ENCODE results near the gene ARMC2. TPM values are rescaled to one million over a fixed set of nuclear protein-coding genes. Genes with fewer than 3 reads are reported as not detected.

Gene ARMC2
- total RNA-seq, 3 donors from 2014 or later (not counting 1 experiment from before 2014, with no cell fraction given) = 9.4 to 13.8 (median 9.7) TPM

DNA sequence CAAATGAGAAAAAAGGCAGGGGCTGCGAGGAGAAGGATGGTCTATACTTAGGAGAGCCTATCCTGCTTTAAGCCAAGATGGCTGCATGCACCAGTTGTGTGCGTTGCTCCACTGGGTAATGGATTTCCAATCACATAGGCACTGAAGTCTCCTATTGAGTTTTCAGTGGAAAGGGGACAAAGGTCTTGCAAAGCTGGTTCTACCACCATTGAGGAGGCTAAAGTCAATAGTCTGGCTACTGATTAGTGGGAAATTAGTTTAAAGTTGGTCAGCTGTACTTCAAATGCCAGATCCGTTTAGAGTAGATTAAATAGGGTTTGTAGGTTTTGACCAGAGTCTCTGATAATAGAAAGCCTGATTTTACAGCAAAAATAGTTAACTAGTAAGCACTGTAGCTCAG is 141.5 kb downstream of the ARMC2 start:
- intact Hi-C loops (cut with micrococcal nuclease) = no loop called here
- no peak overlapping the region for H3K4me3 ChIP-seq (ENCODE audit: low read length)
- no peak overlapping the region for H3K4me3 Mint-ChIP-seq
- no peaks in the 10 kb centered on the region for H3K9me3 ChIP-seq (ENCODE audit: control insufficient read depth, insufficient read depth, low read length)
- no peak overlapping the region for H3K27ac Mint-ChIP-seq
- peaks cover 0 to 6% of the 10 kb centered on the region in 2 donors for H3K4me1 Mint-ChIP-seq
- ATAC-seq (no peak), DNase-seq (no peak)
- no peak overlapping the region for H3K27ac ChIP-seq (ENCODE audit: low read length)
- peaks cover 34% of the 10 kb centered on the region for H3K36me3 Mint-ChIP-seq
- 99% methylated on average over 3 of the region's 3 CpGs for WGBS (ENCODE audit: insufficient coverage)
- H3K4me1 ChIP-seq (ENCODE audit: control insufficient read depth, insufficient read depth, low read length) = no peaks in the 10 kb centered on the region
- peaks cover 89% of the 10 kb centered on the region for H3K36me3 ChIP-seq (ENCODE audit: control insufficient read depth, insufficient read depth, low read length)
- H3K27me3 Mint-ChIP-seq (ENCODE audit: low read depth in 2 of 2) = no peaks in the 10 kb centered on the region
- H3K9me3 Mint-ChIP-seq = no peaks in the 10 kb centered on the region
- TF ChIP-seq CTCF (IDR thresholded peaks at IDR 0.05) = no peak
- no peaks in the 10 kb centered on the region for H3K27me3 ChIP-seq (ENCODE audit: control insufficient read depth, insufficient read depth, low read length)

DNA sequence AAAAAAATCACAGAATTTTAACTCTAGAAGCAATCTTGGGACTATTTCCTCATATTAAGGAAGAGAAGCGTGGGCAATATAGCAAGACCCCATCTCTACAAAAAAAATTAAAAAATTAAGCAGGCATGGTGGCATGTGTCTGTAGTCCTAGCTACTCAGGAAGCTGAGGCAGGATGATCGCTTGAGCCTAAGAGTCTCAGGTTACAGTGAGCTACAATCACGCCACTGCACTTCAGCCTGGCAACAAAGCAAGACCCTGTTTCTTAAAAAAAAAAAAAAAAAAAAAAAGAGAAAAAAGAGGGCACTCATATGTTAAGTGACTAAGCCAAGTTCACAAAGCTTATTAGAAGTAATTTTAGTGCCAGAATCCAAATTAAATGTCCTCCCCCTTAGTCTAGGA is 145.7 kb downstream of the ARMC2 start:
- Histone ChIP-seq H3K9me3 (ENCODE audit: control insufficient read depth, insufficient read depth, low read length) (no peaks in the 10 kb centered on the region), H3K4me1 (ENCODE audit: control insufficient read depth, insufficient read depth, low read length) (no peaks in the 10 kb centered on the region), H3K4me3 (ENCODE audit: low read length) (no peak overlapping the region), H3K27me3 (ENCODE audit: control insufficient read depth, insufficient read depth, low read length) (no peaks in the 10 kb centered on the region), H3K36me3 (ENCODE audit: control insufficient read depth, insufficient read depth, low read length) (peaks cover 88% of the 10 kb centered on the region), H3K27ac (ENCODE audit: low read length) (no peak overlapping the region)
- Mint-ChIP-seq H3K36me3 (peaks cover 32% of the 10 kb centered on the region), H3K4me1 (peaks cover 0 to 6% of the 10 kb centered on the region in 2 donors), H3K27ac (peak overlapping the region in 1 of 2 donors; percentile 23), H3K27me3 (ENCODE audit: low read depth in 2 of 2) (no peaks in the 10 kb centered on the region), H3K4me3 (no peak overlapping the region), H3K9me3 (no peaks in the 10 kb centered on the region)
- intact Hi-C loops (cut with micrococcal nuclease) = no loop called here
- no peak for DNase-seq
- no peak for ATAC-seq
- no peak for TF ChIP-seq CTCF (IDR thresholded peaks at IDR 0.05)
- 93% methylated on average over 2 of the region's 3 CpGs for WGBS (ENCODE audit: insufficient coverage)

GRCh38 chr6:108995296-108995695 is 147.1 kb downstream of the ARMC2 start:
- Mint-ChIP-seq H3K27me3 (ENCODE audit: low read depth in 2 of 2) (no peaks in the 10 kb centered on the region), H3K27ac (no peak overlapping the region), H3K4me3 (no peak overlapping the region), H3K9me3 (no peaks in the 10 kb centered on the region), H3K36me3 (peaks cover 34% of the 10 kb centered on the region), H3K4me1 (peaks cover 0 to 12% of the 10 kb centered on the region in 2 donors)
- Histone ChIP-seq H3K36me3 (ENCODE audit: control insufficient read depth, insufficient read depth, low read length) (peaks cover 90% of the 10 kb centered on the region), H3K4me3 (ENCODE audit: low read length) (no peak overlapping the region), H3K4me1 (ENCODE audit: control insufficient read depth, insufficient read depth, low read length) (no peaks in the 10 kb centered on the region), H3K27me3 (ENCODE audit: control insufficient read depth, insufficient read depth, low read length) (no peaks in the 10 kb centered on the region), H3K27ac (ENCODE audit: low read length) (no peak overlapping the region), H3K9me3 (ENCODE audit: control insufficient read depth, insufficient read depth, low read length) (no peaks in the 10 kb centered on the region)
- DNase-seq (no peak), ATAC-seq (no peak)
- TF ChIP-seq CTCF (IDR thresholded peaks at IDR 0.05) = no peak
- intact Hi-C loops (cut with micrococcal nuclease) = no loop called here

DNA sequence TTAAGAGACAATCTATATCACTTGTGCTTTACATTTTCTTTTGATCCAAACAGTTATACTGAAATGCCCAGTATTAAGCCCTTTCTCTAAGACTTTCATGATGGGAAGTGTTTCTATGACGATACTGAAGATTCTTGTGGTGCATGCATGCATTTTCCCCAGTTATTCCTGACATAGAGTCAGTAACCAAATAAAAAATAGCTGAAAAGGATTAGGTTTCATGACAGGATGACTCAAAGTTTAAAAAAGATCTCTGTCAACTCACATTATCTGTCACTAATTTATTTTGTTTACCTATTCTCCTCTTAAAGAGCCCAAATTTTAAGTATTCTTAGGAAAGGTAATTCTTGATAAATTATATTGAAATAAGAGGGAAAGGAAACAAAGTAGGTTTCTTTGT is 148.0 kb downstream of the ARMC2 start:
- intact Hi-C loops (cut with micrococcal nuclease) = no loop called here
- Histone ChIP-seq H3K9me3 (ENCODE audit: control insufficient read depth, insufficient read depth, low read length) (no peaks in the 10 kb centered on the region), H3K27me3 (ENCODE audit: control insufficient read depth, insufficient read depth, low read length) (no peaks in the 10 kb centered on the region), H3K27ac (ENCODE audit: low read length) (no peak overlapping the region), H3K4me3 (ENCODE audit: low read length) (no peak overlapping the region), H3K4me1 (ENCODE audit: control insufficient read depth, insufficient read depth, low read length) (no peaks in the 10 kb centered on the region), H3K36me3 (ENCODE audit: control insufficient read depth, insufficient read depth, low read length) (peaks cover 83% of the 10 kb centered on the region)
- Mint-ChIP-seq H3K4me3 (no peak overlapping the region), H3K9me3 (no peaks in the 10 kb centered on the region), H3K27ac (no peak overlapping the region), H3K27me3 (ENCODE audit: low read depth in 2 of 2) (no peaks in the 10 kb centered on the region), H3K4me1 (peaks cover 2 to 14% of the 10 kb centered on the region in 2 donors), H3K36me3 (peaks cover 26% of the 10 kb centered on the region)
- no peak for ATAC-seq
- WGBS (ENCODE audit: insufficient coverage) = no CpG with 5 or more reads among the region's 1 CpG
- TF ChIP-seq CTCF (IDR thresholded peaks at IDR 0.05) = no peak
- no peak for DNase-seq

Measured in natural killer cell (primary cell).